GM12878 (cell line): ENCODE results near the gene CEACAM21. TPM values are rescaled to one million over a fixed set of nuclear protein-coding genes. Genes with fewer than 3 reads are reported as not detected.
A peak's percentile ranks its signal among the peaks of the same experiment; 100 is the strongest.

Experiments used
- ATAC-seq: fragments of 200-7000 bp; cut with Tn5 transposase; 3 replicates; pipeline ENCODE4 v1.9.1; 2020; ENCODE audit warnings: mild to moderate bottlenecking, moderate library complexity
- BruUV-seq: library from RNA; stranded (reverse); fragments of 400-500 nt; replicated peaks from 2 replicates; lab custom pipeline; 2021; lab: Mats Ljungman, UMichigan
- CTCF ChIA-PET: fragments of 300-600 bp; sonication (Branson Sonifier 250); formaldehyde crosslinking; extraction: SDS; loops from one replicate; lab custom pipeline; 2021; ENCODE audit warnings: inconsistent platforms; lab: Yijun Ruan, JAX
- POLR2A ChIA-PET: fragments of 350-600 bp; formaldehyde crosslinking; extraction: SDS; loops from one replicate; lab custom pipeline; 2021; ENCODE audit warnings: inconsistent platforms; lab: Charles Lee
- RAD21 ChIA-PET: fragments of 300-600 bp; sonication (Branson Sonifier 250); formaldehyde crosslinking; loops from one replicate; lab custom pipeline; 2023; ENCODE audit warnings: antibody characterized with exemption; ENCODE audit not compliant: unreplicated experiment; lab: Charles Lee
- SMC1A ChIA-PET: fragments of 300-600 bp; sonication (Branson Sonifier 250); formaldehyde crosslinking; loops from one replicate; lab custom pipeline; 2023; ENCODE audit not compliant: unreplicated experiment, uncharacterized antibody; lab: Charles Lee
- DNase-seq: peaks from one replicate; pipeline ENCODE4 v3.0.0-alpha.2; 2011; ENCODE audit warnings: low read depth, low spot score
- FAIRE-seq: peaks from 3 replicates; lab custom pipeline; 2011; peaks lifted over from hg19 to GRCh38; lab: Jason Lieb, UNC
- H2AFZ ChIP-seq: 2 replicates; pipeline ENCODE4 v1.6.0; 2011; ENCODE audit warnings: low read depth, low read length, control low read depth; ENCODE audit not compliant: control insufficient read depth
- H3K27ac ChIP-seq: 2 replicates; pipeline ENCODE4 v1.5.1; 2011; ENCODE audit warnings: control low read depth; ENCODE audit not compliant: control insufficient read depth, insufficient read depth
- H3K27me3 ChIP-seq, 2 experiments: replicated peaks in 1 of 2; 2 replicates each; pipeline versions ENCODE4 v1.6.0 to v1.6.1; 2011; ENCODE audit warnings: low read length in 1 of 2; ENCODE audit not compliant: control insufficient read depth in 2 of 2, insufficient read depth in 2 of 2
- H3K36me3 ChIP-seq, 2 experiments: 2 replicates each; pipeline ENCODE4 v1.5.1; 2011; ENCODE audit warnings: low read length in 1 of 2; ENCODE audit not compliant: control insufficient read depth in 2 of 2, insufficient read depth in 2 of 2
- H3K4me1 ChIP-seq: 2 replicates; pipeline ENCODE4 v1.6.1; 2011; ENCODE audit warnings: mild to moderate bottlenecking, low read length, moderate library complexity, mixed read lengths; ENCODE audit not compliant: control insufficient read depth, insufficient read depth
- H3K4me2 ChIP-seq: 2 replicates; pipeline ENCODE4 v1.6.0; 2011; ENCODE audit warnings: control low read depth; ENCODE audit not compliant: control insufficient read depth, insufficient read depth
- H3K4me3 ChIP-seq: fragments of 200-600 bp; sonication (generic); 2 replicates; pipeline ENCODE4 v1.5.1; 2016
- H3K79me2 ChIP-seq: 2 replicates; pipeline ENCODE4 v1.6.0; 2011; ENCODE audit warnings: low read length; ENCODE audit not compliant: control insufficient read depth, insufficient read depth
- H3K9ac ChIP-seq: 2 replicates; pipeline ENCODE4 v1.8.0; 2011; ENCODE audit warnings: low read length, control low read depth, mixed read lengths; ENCODE audit not compliant: control insufficient read depth, insufficient read depth
- H3K9me3 ChIP-seq: replicated peaks from 3 replicates; pipeline ENCODE4 v1.5.1; 2011; ENCODE audit warnings: mild to moderate bottlenecking, low read length; ENCODE audit not compliant: control insufficient read depth, insufficient read depth
- H4K20me1 ChIP-seq: 2 replicates; pipeline ENCODE4 v1.6.0; 2011; ENCODE audit not compliant: control insufficient read depth, insufficient read depth
- EED ChIP-seq: sonication (generic); IDR thresholded peaks from 2 replicates; pipeline ENCODE4 v1.6.1; 2016; ENCODE audit warnings: antibody characterized with exemption, low read depth
- FOS ChIP-seq: IDR thresholded peaks from 3 replicates; pipeline ENCODE4 v1.6.1; 2011; ENCODE audit warnings: borderline replicate concordance; ENCODE audit not compliant: insufficient read length; ENCODE audit errors: extremely low read depth
- HDAC2 ChIP-seq: fragments of 200-600 bp; sonication (generic); IDR thresholded peaks from 2 replicates; pipeline ENCODE4 v1.6.1; 2017
- POLR2A ChIP-seq: IDR thresholded peaks from 2 replicates; pipeline ENCODE4 v1.6.1; 2011; ENCODE audit warnings: low read depth, mild to moderate bottlenecking, low read length
- POU2F2 ChIP-seq: IDR thresholded peaks from 3 replicates; pipeline ENCODE4 v1.6.1; 2011; ENCODE audit warnings: low read depth, mild to moderate bottlenecking, low read length, borderline replicate concordance
- SUPT20H ChIP-seq: IDR thresholded peaks from 2 replicates; pipeline ENCODE4 v1.6.1; 2011; ENCODE audit warnings: low read depth, mild to moderate bottlenecking, low read length, moderate library complexity, borderline replicate concordance; ENCODE audit not compliant: control insufficient read depth
- TAF1 ChIP-seq: IDR thresholded peaks from 2 replicates; pipeline ENCODE4 v1.6.1; 2011; ENCODE audit warnings: mild to moderate bottlenecking, low read depth, low read length, borderline replicate concordance
- ZNF207 ChIP-seq: fragments of 450-650 bp; IDR thresholded peaks from 2 replicates; pipeline ENCODE4 v1.6.1; 2014; ENCODE audit warnings: antibody characterized with exemption, mild to moderate bottlenecking, borderline replicate concordance
- WGBS: methylation state at CpG from one replicate; pipeline ENCODE4 v1.1.6; 2016; ENCODE audit warnings: low lambda C conversion rate; ENCODE audit not compliant: insufficient replicate concordance, insufficient coverage; ENCODE audit errors: missing lambda C conversion rate; 5-methylcytosine and 5-hydroxymethylcytosine counted together
- in situ Hi-C: fragments of 300-500 bp; cut with MboI; formaldehyde crosslinking; loops from 9 replicates; pipeline ENCODE4 v1.14.3; 2018; ENCODE audit warnings: mixed read lengths
- intact Hi-C: fragments of 100-400 bp; cut with micrococcal nuclease; formaldehyde crosslinking; loops from one replicate; pipeline ENCODE4 v1.14.2; 2022; ENCODE audit not compliant: unreplicated experiment
- polyA plus RNA-seq, 11 experiments: library from polyadenylated mRNA; depleted of rRNA in 4 of 11; unstranded in 6 of 11; stranded (reverse) in 5 of 11; fragments of >200 nt; fragmentation: Nextera tagmentation in 4 of 11; fragmentation: Illumina TruSeq in 1 of 11; extraction: Ambion mirVana in 4 of 11; extraction: Trizol in 1 of 11; gene quantifications; 1 replicate in 1 of 11; 2 replicates in 10 of 11; pipeline versions ENCODE4 v1.2.1 to v1.2.3, GENCODE V29; 2011 to 2016; ENCODE audit warnings: inconsistent platforms in 2 of 11, missing spikeins in 2 of 11, low read depth in 1 of 11
- total RNA-seq, 4 experiments: library from RNA; depleted of rRNA in 3 of 4; stranded (reverse); fragments of >200 nt in 3 of 4; fragmentation: Illumina TruSeq in 1 of 4; extraction: Trizol in 1 of 4; gene quantifications; 2 replicates each; pipeline versions ENCODE4 v1.2.1 to v1.2.3, GENCODE V29; 2013 to 2021
- TF ChIP-seq, protein P1 (sequence below): fragments of 450-650 bp; IDR thresholded peaks from 2 replicates; pipeline ENCODE4 v1.6.1; 2016; ENCODE audit warnings: mild to moderate bottlenecking
- TF ChIP-seq, protein P2 (sequence below): fragments of 450-650 bp; IDR thresholded peaks from 2 replicates; pipeline ENCODE4 v1.6.1; 2017; ENCODE audit warnings: mild to moderate bottlenecking, moderate library complexity
- TF ChIP-seq, protein P3 (sequence below): fragments of 450-650 bp; IDR thresholded peaks from 2 replicates; pipeline ENCODE4 v1.6.1; 2017; ENCODE audit warnings: mild to moderate bottlenecking, low read depth, inconsistent platforms; ENCODE audit not compliant: poor library complexity, severe bottlenecking

CEACAM21 gene
- total and polyA plus RNA-seq, 10 of the 15 experiments (the other 5 are each of a cell fraction or from before 2014, with no cell fraction given) = 0.87 to 13.6 (median 8.1) TPM

DNA sequence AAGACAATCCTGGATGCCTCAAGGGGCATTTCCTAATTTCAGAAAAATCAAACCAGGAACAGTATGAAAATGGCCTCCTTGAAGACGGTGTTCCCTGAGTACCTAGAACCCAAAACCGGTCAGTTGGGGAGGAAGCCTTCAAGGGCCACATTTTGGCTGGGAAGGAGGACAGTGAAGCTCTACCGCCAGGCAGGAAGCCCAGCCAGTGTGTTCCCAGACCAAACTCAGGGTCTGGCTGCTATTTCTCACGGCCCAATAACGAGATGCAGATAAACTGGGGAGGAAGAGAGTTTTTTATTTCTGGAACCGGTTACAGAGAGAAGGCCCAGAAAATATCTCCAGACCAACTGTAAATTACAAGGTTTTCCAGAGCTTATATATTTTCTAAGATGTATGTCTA, 24.3 kb upstream of the CEACAM21 start:
- ChIA-PET CTCF (interaction anchor here (0.7 to 22.5 kb wide), 6 partner anchors 9 to 478 kb away, joined by 3 to 549 read pairs (median 23); partner anchors contain the start of gene DMAC2), POLR2A (interaction anchor here (0.5 to 1.8 kb wide), 2 partner anchors 188 to 775 kb away, joined by 5 to 6 read pairs; partner anchors contain the start of gene B9D2), SMC1A (interaction anchor here (0.5 to 1.8 kb wide), 7 partner anchors 9 to 186 kb away, joined by 3 to 9 read pairs (median 3); no protein-coding TSS in a partner anchor), RAD21 (interaction anchor here (1.1 to 1.2 kb wide), 3 partner anchors 9 to 188 kb away, joined by 3 to 4 read pairs (median 4); partner anchors contain the start of gene B9D2)
- Histone ChIP-seq H3K9me3 (no peaks in the 10 kb centered on the region), H3K79me2 (peaks cover 50% of the 10 kb centered on the region), H3K27ac (peak overlapping the region; percentile 96), H3K4me3 (peak overlapping the region; percentile 83), H3K27me3 (no peaks in the 10 kb centered on the region), H3K4me2 (peak overlapping the region; percentile 90), H2AFZ (peak overlapping the region; percentile 29), H4K20me1 (no peaks in the 10 kb centered on the region), H3K4me1 (peaks cover 27% of the 10 kb centered on the region), H3K9ac (peak overlapping the region; percentile 95), H3K36me3 (peaks cover 0 to 5% of the 10 kb centered on the region in 2 experiments; a peak in 1 of 4 replicates)
- 0% methylated on average over 6 of the region's 6 CpGs for WGBS
- BruUV-seq = no TSS peak
- peak; percentile 10 for ATAC-seq
- peak; percentile 78 for FAIRE-seq
- intact Hi-C loops = no loop called here
- DNase-seq = no peak
- in situ Hi-C loops = no loop called here
- TF ChIP-seq, protein P1, sequence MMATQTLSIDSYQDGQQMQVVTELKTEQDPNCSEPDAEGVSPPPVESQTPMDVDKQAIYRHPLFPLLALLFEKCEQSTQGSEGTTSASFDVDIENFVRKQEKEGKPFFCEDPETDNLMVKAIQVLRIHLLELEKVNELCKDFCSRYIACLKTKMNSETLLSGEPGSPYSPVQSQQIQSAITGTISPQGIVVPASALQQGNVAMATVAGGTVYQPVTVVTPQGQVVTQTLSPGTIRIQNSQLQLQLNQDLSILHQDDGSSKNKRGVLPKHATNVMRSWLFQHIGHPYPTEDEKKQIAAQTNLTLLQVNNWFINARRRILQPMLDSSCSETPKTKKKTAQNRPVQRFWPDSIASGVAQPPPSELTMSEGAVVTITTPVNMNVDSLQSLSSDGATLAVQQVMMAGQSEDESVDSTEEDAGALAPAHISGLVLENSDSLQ = no peak
- TF ChIP-seq, protein P2, sequence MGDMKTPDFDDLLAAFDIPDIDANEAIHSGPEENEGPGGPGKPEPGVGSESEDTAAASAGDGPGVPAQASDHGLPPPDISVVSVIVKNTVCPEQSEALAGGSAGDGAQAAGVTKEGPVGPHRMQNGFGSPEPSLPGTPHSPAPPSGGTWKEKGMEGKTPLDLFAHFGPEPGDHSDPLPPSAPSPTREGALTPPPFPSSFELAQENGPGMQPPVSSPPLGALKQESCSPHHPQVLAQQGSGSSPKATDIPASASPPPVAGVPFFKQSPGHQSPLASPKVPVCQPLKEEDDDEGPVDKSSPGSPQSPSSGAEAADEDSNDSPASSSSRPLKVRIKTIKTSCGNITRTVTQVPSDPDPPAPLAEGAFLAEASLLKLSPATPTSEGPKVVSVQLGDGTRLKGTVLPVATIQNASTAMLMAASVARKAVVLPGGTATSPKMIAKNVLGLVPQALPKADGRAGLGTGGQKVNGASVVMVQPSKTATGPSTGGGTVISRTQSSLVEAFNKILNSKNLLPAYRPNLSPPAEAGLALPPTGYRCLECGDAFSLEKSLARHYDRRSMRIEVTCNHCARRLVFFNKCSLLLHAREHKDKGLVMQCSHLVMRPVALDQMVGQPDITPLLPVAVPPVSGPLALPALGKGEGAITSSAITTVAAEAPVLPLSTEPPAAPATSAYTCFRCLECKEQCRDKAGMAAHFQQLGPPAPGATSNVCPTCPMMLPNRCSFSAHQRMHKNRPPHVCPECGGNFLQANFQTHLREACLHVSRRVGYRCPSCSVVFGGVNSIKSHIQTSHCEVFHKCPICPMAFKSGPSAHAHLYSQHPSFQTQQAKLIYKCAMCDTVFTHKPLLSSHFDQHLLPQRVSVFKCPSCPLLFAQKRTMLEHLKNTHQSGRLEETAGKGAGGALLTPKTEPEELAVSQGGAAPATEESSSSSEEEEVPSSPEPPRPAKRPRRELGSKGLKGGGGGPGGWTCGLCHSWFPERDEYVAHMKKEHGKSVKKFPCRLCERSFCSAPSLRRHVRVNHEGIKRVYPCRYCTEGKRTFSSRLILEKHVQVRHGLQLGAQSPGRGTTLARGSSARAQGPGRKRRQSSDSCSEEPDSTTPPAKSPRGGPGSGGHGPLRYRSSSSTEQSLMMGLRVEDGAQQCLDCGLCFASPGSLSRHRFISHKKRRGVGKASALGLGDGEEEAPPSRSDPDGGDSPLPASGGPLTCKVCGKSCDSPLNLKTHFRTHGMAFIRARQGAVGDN = 0 out of 2 replicates have a peak, but pooled peaks have one; percentile 35
- TF ChIP-seq, protein P3, sequence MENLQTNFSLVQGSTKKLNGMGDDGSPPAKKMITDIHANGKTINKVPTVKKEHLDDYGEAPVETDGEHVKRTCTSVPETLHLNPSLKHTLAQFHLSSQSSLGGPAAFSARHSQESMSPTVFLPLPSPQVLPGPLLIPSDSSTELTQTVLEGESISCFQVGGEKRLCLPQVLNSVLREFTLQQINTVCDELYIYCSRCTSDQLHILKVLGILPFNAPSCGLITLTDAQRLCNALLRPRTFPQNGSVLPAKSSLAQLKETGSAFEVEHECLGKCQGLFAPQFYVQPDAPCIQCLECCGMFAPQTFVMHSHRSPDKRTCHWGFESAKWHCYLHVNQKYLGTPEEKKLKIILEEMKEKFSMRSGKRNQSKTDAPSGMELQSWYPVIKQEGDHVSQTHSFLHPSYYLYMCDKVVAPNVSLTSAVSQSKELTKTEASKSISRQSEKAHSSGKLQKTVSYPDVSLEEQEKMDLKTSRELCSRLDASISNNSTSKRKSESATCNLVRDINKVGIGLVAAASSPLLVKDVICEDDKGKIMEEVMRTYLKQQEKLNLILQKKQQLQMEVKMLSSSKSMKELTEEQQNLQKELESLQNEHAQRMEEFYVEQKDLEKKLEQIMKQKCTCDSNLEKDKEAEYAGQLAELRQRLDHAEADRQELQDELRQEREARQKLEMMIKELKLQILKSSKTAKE = peak; percentile 5
- TF ChIP-seq SUPT20H = no peak
- no peak for TF ChIP-seq EED
- peak; percentile 44; the same call in 1 of the 3 replicates for TF ChIP-seq POU2F2
- no peak for TF ChIP-seq HDAC2
- 0 out of 2 replicates have a peak, but pooled peaks have one; percentile 8 for TF ChIP-seq TAF1
- no peak for TF ChIP-seq ZNF207
- TF ChIP-seq POLR2A = peak; percentile 47; the same call in 1 of the 2 replicates
- TF ChIP-seq FOS = no peak
